Esophagus (tissue), 2 donors: ENCODE measurements around the gene UVSSA. TPM values are rescaled to one million over a fixed set of nuclear protein-coding genes. Genes with fewer than 3 reads are reported as not detected.

ENCODE experiments used
- H3K27ac ChIP-seq, 2 donors: one replicate each; pipeline ENCODE4 v1.5.1; 2013; ENCODE audit warnings: low read depth in 2 of 2, mild to moderate bottlenecking in 2 of 2, inconsistent platforms in 1 of 2, low read length in 1 of 2, moderate library complexity in 1 of 2
- H3K27me3 ChIP-seq, 2 donors: one replicate each; pipeline ENCODE4 v1.6.1; 2013; ENCODE audit warnings: low read length in 2 of 2, control low read depth in 1 of 2, mild to moderate bottlenecking in 1 of 2; ENCODE audit not compliant: insufficient read depth in 2 of 2, control insufficient read depth in 1 of 2
- H3K36me3 ChIP-seq, 2 donors: one replicate each; pipeline ENCODE4 v1.6.1; 2013; ENCODE audit warnings: low read length in 1 of 2; ENCODE audit not compliant: control insufficient read depth in 2 of 2, insufficient read depth in 2 of 2
- H3K4me1 ChIP-seq, 2 donors: one replicate each; pipeline ENCODE4 v1.6.1; 2013; ENCODE audit warnings: low read length in 1 of 2; ENCODE audit not compliant: control insufficient read depth in 2 of 2, insufficient read depth in 2 of 2
- H3K4me3 ChIP-seq, 2 donors: one replicate each; pipeline ENCODE4 v1.5.1; 2013; ENCODE audit warnings: low read length in 2 of 2, mild to moderate bottlenecking in 2 of 2, low read depth in 1 of 2, moderate library complexity in 1 of 2
- H3K9me3 ChIP-seq, 2 donors: one replicate each; pipeline ENCODE4 v1.6.1; 2013; ENCODE audit warnings: mild to moderate bottlenecking in 2 of 2, low read depth in 1 of 2, low read length in 1 of 2, moderate library complexity in 1 of 2; ENCODE audit not compliant: control insufficient read depth in 2 of 2, insufficient read depth in 1 of 2
- WGBS, 2 donors: extraction: QIAGEN DNeasy Blood & Tissue Kit; methylation state at CpG; one replicate each; pipeline ENCODE4 v1.1.7; 2013; 5-methylcytosine and 5-hydroxymethylcytosine counted together
- polyA plus RNA-seq, 2 donors: library from polyadenylated mRNA; stranded (reverse); fragments of 200-250 nt; gene quantifications; one replicate each; pipeline ENCODE4 v1.2.3, GENCODE V29; 2013
- donor health status: healthy with polysubstance abuse.
- donor health status: Bipolar disorder and iron deficiency.

UVSSA gene
- polyA plus RNA-seq, 2 donors = 4.8 to 13.0 TPM

DNA sequence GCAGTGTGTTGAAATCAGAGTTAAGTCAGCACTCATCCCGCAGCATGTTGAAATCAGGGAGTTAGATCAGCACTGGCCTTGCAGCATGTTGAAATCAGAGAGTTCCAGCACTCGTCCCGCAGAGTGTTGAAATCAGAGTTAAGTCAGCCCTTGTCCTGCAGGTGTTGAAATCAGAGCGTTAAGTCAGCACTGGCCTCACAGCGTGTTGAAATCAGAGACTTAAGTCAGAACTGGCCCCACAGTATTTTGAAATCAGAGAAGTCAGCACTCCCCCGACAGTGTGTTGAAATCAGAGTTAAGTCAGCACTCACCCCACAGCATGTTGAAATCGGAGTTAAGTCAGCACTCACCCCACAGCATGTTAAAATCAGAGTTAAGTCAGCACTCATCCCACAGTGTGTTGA lies 10.9 kb upstream of the UVSSA start:
- peak overlapping the region; percentile 15 to 78 for H3K27ac ChIP-seq
- H3K36me3 ChIP-seq = peaks cover 25 to 73% of the 10 kb centered on the region in 2 donors
- no peaks in the 10 kb centered on the region for H3K27me3 ChIP-seq
- peaks cover under 1 to 31% of the 10 kb centered on the region in 2 donors for H3K4me1 ChIP-seq
- peaks cover 0 to 8% of the 10 kb centered on the region in 2 donors for H3K9me3 ChIP-seq
- H3K4me3 ChIP-seq = no peak overlapping the region
- WGBS, 2 donors = 74 to 86% methylated on average over 7 of the region's 7 CpGs

DNA sequence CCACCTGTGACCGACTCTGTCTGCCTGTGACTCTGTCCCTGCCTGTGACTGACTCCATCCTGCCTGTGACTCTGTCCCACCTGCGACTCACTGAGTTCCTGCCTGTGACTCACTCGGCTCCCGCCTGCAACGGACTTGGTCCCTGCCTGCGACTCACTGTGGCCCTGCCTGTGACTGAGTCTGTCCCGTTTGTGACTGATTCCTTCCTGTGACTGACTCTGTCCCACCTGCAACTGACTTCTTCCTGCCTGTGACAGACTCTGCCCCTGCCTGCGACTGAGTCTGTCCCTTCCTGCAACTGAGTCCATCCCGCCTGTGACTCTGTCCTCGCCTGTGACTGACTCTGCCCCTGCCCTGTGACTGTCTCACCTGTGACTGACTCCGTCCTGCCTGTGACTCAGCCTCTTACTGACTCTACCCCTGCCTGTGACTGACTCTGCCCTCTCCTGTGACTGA lies 9.6 kb upstream of the UVSSA start:
- Histone ChIP-seq H3K36me3 (peaks cover 25 to 66% of the 10 kb centered on the region in 2 donors), H3K4me3 (no peak overlapping the region), H3K27ac (peak overlapping the region; percentile 78 to 84), H3K4me1 (peaks cover 0 to 25% of the 10 kb centered on the region in 2 donors), H3K27me3 (no peaks in the 10 kb centered on the region), H3K9me3 (peaks cover 0 to 8% of the 10 kb centered on the region in 2 donors)
- WGBS, 2 donors = 60 to 67% methylated on average over 11 of the region's 11 CpGs

DNA sequence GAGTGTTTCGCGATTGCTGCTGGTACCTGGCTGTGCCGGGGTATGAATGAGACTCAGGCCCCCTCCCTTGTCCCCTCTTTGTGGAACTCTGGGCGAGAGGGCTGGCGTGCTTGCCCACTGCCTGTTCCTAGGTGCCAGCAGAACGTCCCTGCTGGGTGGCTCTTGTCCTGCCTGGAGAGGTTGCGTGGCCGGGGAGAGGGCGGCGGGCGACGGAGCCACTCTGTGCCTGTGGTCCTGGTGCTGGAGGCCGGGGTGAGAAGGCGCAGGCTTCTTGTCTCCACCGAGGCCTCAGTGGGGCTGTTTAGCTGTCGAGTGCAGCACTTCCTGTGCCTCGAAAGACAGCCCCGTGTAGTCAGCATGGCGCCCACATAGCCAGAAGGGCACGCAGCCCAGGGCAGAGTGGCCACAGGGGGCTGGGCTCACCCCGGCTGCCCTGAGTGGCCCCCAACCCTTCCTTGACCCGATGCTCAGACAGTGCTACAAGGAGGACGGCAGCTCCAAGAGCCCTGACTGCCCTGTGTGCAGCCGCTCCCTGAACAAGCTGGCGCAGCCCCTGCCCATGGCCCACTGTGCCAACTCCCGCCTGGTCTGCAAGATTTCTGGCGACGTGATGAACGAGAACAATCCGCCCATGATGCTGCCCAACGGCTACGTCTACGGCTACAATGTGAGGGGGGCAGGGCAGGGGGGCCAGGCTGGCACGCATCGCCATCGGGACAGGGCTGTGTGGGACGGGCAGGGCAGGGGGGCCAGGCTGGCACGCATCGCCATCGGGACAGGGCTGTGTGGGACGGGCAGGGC lies 8.9 kb upstream of the UVSSA start:
- H3K4me3 ChIP-seq = no peak overlapping the region
- H3K36me3 ChIP-seq = peaks cover 25 to 60% of the 10 kb centered on the region in 2 donors
- 94 to 97% methylated on average over 39 to 41 of the region's 41 CpGs for WGBS, 2 donors
- H3K27me3 ChIP-seq = no peaks in the 10 kb centered on the region
- peak overlapping the region; percentile 78 to 84 for H3K27ac ChIP-seq
- peaks cover 0 to 21% of the 10 kb centered on the region in 2 donors for H3K4me1 ChIP-seq
- H3K9me3 ChIP-seq = peaks cover 0 to 8% of the 10 kb centered on the region in 2 donors

DNA sequence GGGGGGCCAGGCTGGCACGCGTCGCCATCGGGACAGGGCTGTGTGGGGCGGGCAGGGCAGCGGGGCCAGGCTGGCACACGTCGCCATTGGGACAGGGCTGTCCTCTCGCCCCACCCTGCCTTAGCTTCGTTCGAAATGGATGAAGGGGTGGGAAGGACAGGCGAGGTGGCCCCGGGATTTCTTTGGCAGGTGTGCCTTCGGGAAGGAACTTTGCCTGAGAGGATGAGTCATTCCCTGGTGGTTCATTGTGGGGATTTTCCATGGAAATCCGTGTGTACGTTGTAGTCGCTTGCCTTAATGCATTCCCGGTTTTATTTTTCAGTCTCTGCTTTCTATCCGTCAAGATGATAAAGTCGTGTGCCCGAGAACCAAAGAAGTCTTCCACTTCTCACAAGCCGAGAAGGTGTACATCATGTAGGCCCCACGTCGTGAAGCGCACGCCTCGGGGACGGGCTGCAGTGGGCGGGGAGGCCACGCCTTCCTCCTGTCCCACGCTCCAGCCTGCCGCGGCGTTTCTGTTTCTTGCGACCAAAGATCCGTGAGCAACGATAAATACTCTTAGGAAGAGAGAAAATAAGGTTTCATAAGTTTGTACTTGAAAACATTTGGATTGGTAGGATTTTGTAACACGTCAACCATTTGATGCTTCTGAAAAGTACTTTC lies 8.1 kb upstream of the UVSSA start:
- Histone ChIP-seq H3K36me3 (peaks cover 25 to 57% of the 10 kb centered on the region in 2 donors), H3K4me3 (no peak overlapping the region), H3K27ac (peak overlapping the region in 1 of 2 donors; percentile 13), H3K27me3 (no peaks in the 10 kb centered on the region), H3K4me1 (peaks cover 0 to 21% of the 10 kb centered on the region in 2 donors), H3K9me3 (peaks cover 0 to 8% of the 10 kb centered on the region in 2 donors)
- 85 to 91% methylated on average over 38 of the region's 38 CpGs for WGBS, 2 donors

DNA sequence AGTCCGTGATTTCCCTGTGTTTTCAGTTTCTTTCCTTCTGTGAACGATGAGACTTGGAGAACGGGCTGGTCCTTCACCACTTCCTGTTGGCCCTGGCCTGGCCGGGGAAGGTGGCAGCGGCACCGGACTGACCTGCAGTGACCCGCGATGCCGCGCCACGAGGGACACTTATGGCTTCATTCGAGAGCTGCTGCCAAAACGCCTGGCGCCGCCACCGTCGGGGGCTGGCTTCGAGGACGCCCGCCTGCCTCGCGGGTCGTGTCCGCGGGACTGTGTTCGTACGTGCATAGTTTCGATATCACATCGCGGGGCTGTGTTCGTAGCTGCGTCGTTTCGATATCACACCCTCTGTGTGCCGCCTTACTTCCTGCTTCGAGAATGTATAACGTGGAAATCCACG lies 7.5 kb upstream of the UVSSA start:
- H3K4me1 ChIP-seq = peaks cover 0 to 21% of the 10 kb centered on the region in 2 donors
- H3K27ac ChIP-seq = no peak overlapping the region
- H3K36me3 ChIP-seq = peaks cover 20 to 54% of the 10 kb centered on the region in 2 donors
- peaks cover 0 to 8% of the 10 kb centered on the region in 2 donors for H3K9me3 ChIP-seq
- no peaks in the 10 kb centered on the region for H3K27me3 ChIP-seq
- 97 to 98% methylated on average over 38 of the region's 38 CpGs for WGBS, 2 donors
- no peak overlapping the region for H3K4me3 ChIP-seq

DNA sequence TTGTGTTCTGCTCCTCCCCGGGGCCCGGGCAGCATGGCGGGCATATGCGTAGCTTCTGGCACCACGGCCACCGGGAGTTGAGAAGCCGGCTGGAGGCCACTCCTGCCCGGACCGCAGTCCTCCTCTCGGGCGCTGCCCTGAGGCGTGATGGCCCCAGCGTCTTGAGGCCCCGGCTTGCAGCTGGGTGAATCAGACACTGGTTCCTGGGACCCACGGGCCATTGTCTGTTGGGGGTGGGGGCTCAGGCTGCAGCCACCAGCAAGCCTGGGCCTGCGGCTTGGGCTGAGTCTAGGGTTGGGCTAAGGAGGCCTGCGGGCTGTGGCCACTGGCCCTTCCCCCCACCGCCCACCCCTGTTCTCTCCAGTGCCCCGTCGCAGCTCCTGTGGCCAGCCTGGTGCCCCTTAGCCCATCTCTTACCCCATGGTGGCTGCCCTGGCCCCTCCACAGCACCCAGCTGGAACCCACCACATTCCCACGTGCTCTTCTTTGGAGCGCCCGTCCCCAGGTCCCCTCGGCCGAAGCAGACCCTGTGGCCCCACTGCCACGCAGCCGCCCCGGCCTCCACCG lies 6.7 kb upstream of the UVSSA start:
- Histone ChIP-seq H3K4me3 (no peak overlapping the region), H3K9me3 (peaks cover 0 to 8% of the 10 kb centered on the region in 2 donors), H3K27me3 (no peaks in the 10 kb centered on the region), H3K36me3 (peaks cover 20 to 52% of the 10 kb centered on the region in 2 donors), H3K27ac (no peak overlapping the region), H3K4me1 (peaks cover 0 to 21% of the 10 kb centered on the region in 2 donors)
- WGBS, 2 donors = 89 to 95% methylated on average over 27 to 29 of the region's 29 CpGs

DNA sequence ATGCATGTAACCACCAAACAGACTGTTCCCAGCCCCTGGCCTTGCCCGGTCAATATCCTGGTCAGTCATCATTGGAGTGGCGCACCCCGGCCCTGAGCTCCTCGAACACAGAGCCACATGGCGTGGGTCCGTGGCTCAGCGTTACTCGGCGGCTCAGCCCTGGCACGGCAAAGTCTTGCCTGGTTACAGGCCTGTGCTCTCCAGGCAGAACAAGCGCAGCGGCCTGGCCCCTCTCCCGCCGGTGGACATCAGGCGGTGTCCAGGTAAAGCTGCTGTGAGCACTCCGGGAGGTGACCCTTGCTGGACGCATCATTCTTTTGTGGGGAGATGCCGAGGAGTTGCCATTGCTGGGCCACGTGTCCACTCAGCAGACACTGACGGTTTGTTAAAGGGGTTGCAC lies 6.1 kb upstream of the UVSSA start:
- peaks cover 2 to 23% of the 10 kb centered on the region in 2 donors for H3K4me1 ChIP-seq
- H3K9me3 ChIP-seq = peaks cover 0 to 8% of the 10 kb centered on the region in 2 donors
- peaks cover 20 to 52% of the 10 kb centered on the region in 2 donors for H3K36me3 ChIP-seq
- H3K27me3 ChIP-seq = no peaks in the 10 kb centered on the region
- 95 to 96% methylated on average over 20 of the region's 20 CpGs for WGBS, 2 donors
- H3K4me3 ChIP-seq = no peak overlapping the region
- no peak overlapping the region for H3K27ac ChIP-seq

DNA sequence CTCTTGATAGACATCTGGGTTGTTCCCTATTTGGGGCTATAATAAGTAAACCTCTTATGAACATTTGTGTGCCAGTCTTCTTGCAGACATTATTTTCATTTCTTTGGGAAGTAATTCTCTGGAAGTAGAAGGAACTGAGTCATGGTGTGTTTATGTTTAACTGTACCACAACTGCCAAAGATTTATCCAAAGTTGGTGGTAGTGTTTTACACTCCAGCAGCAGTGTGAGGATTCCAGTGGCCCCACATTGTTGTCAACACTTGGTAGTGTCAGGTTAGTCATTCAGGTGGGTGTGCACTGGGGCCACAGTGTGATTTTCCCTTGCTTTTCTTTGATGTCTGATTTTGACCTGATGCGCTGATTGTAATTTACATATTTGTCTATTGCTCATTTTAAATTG lies 5.0 kb upstream of the UVSSA start:
- Histone ChIP-seq H3K4me3 (no peak overlapping the region), H3K9me3 (peaks cover 0 to 3% of the 10 kb centered on the region in 2 donors), H3K27ac (no peak overlapping the region), H3K27me3 (no peaks in the 10 kb centered on the region), H3K4me1 (peaks cover 2 to 19% of the 10 kb centered on the region in 2 donors), H3K36me3 (peaks cover 12 to 44% of the 10 kb centered on the region in 2 donors)
- WGBS, 2 donors = 100% methylated on average over 1 of the region's 1 CpG

DNA sequence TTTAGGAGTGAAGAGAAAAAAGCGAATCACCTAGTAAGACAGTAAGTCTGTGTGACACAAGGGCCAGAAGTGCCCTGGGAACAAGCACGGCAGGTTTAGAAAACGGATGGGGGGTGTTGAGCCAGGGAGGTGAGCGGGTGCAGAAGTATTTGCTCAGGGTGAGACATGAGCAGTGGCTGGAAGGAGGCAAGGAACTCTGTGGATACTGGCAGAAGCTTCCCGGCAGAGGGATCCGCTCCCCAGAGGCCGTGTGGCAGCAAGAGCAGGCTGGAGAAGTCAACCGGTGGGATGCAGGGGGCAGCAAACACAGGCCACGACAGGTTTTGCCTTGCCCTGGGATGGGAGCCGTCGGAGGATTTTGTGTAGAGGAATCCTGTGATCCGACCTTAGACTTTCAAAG lies 2.3 kb upstream of the UVSSA start:
- WGBS, 2 donors = 52 to 72% methylated on average over 12 of the region's 12 CpGs
- Histone ChIP-seq H3K9me3 (no peaks in the 10 kb centered on the region), H3K27me3 (no peaks in the 10 kb centered on the region), H3K4me1 (peaks cover 2 to 5% of the 10 kb centered on the region in 2 donors), H3K36me3 (peaks cover 6 to 22% of the 10 kb centered on the region in 2 donors), H3K4me3 (no peak overlapping the region), H3K27ac (peak overlapping the region in 1 of 2 donors; percentile 82)
